HG02763 (cell line): Measurements from ENCODE around the gene CDK14.
"Not testable (repeated sequence)": the region's sequence is repeated elsewhere in the genome, so short reads cannot be mapped to it uniquely, and the experiment has no call there.

ENCODE experiments used
- ATAC-seq: cut with Tn5 transposase; IDR thresholded peaks from one replicate; pipeline ENCODE4 v1.9.1; 2021; ENCODE audit warnings: mild to moderate bottlenecking, moderate library complexity; ENCODE audit not compliant: unreplicated experiment

The CDK14 gene

GRCh38 chr7:90713628-90714027, 117.5 kb downstream of the CDK14 start:
- no peak for ATAC-seq

GRCh38 chr7:90715067-90715466, 118.9 kb downstream of the CDK14 start:
- ATAC-seq: peak; percentile 45

GRCh38 chr7:90717296-90718060, 121.4 kb downstream of the CDK14 start:
- ATAC-seq: no peak

- no peak for ATAC-seq
Measured at GRCh38 chr7:90719155-90719554, 123.0 kb downstream of the CDK14 start.

- no peak for ATAC-seq
Measured at GRCh38 chr7:90720984-90721760, 125.1 kb downstream of the CDK14 start.

GRCh38 chr7:90721869-90722431, 125.8 kb downstream of the CDK14 start:
- no peak for ATAC-seq

- no peak for ATAC-seq
Measured at GRCh38 chr7:90723233-90723632, 127.1 kb downstream of the CDK14 start.

- no peak for ATAC-seq
Measured at GRCh38 chr7:90723866-90724265, 127.7 kb downstream of the CDK14 start.

GRCh38 chr7:90726120-90726519, 130.0 kb downstream of the CDK14 start:
- ATAC-seq: no peak

- ATAC-seq: no peak
Measured at GRCh38 chr7:90726623-90727022, 130.5 kb downstream of the CDK14 start.

- no peak for ATAC-seq
Measured at GRCh38 chr7:90727412-90727811, 131.3 kb downstream of the CDK14 start.

- peak; percentile 64 for ATAC-seq
Measured at GRCh38 chr7:90728568-90728967, 132.4 kb downstream of the CDK14 start.

- not testable (repeated sequence) for ATAC-seq
Measured at GRCh38 chr7:90735611-90736280, 139.6 kb downstream of the CDK14 start.

- no peak for ATAC-seq
Measured at GRCh38 chr7:90736316-90736715, 140.2 kb downstream of the CDK14 start.

- ATAC-seq: peak; percentile 96
Measured at GRCh38 chr7:90736968-90737939, 141.1 kb downstream of the CDK14 start.

GRCh38 chr7:90738249-90738648, 142.1 kb downstream of the CDK14 start:
- ATAC-seq: no peak

GRCh38 chr7:90739716-90740115, 143.6 kb downstream of the CDK14 start:
- no peak for ATAC-seq

GRCh38 chr7:90740386-90740785, 144.3 kb downstream of the CDK14 start:
- no peak for ATAC-seq

- ATAC-seq: no peak
Measured at GRCh38 chr7:90743626-90744025, 147.5 kb downstream of the CDK14 start.

GRCh38 chr7:90747516-90747915, 151.4 kb downstream of the CDK14 start:
- ATAC-seq: no peak
